ENCODE data around the gene ID4. TPM values are rescaled to one million over a fixed set of nuclear protein-coding genes. Genes with fewer than 3 reads are reported as not detected.

Gene ID4
- total RNA-seq, 4 donors from 2014 or later = 5.7 to 54.7 (median 9.7) TPM

DNA sequence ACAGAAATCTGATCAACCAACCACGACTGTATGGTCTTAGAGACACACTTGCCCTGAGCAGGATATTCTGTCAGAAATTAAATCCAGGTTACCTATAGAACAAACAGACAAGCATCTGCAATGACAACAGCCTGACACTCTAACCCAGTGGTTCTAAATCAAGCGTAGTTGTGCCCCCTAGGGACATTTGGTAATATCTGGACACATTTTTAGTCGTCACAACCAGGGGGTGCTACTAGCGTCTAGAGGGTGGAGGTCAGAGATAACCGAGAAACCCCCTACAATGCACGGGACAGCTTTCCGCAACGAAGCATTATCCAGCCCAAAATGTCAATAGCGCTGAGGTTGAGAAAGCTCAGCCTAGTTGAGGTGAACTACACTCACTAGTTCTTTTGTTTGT is 32.3 kb downstream of the ID4 start:
- H3K4me3 ChIP-seq = no peak overlapping the region
- TF ChIP-seq POLR2AphosphoS5 (IDR thresholded peaks at IDR 0.05) (no peak), EP300 (IDR thresholded peaks at IDR 0.05; ENCODE audit: low read depth) (no peak), POLR2A (IDR thresholded peaks at IDR 0.05) (no peak)
- TF ChIP-seq, protein P1, sequence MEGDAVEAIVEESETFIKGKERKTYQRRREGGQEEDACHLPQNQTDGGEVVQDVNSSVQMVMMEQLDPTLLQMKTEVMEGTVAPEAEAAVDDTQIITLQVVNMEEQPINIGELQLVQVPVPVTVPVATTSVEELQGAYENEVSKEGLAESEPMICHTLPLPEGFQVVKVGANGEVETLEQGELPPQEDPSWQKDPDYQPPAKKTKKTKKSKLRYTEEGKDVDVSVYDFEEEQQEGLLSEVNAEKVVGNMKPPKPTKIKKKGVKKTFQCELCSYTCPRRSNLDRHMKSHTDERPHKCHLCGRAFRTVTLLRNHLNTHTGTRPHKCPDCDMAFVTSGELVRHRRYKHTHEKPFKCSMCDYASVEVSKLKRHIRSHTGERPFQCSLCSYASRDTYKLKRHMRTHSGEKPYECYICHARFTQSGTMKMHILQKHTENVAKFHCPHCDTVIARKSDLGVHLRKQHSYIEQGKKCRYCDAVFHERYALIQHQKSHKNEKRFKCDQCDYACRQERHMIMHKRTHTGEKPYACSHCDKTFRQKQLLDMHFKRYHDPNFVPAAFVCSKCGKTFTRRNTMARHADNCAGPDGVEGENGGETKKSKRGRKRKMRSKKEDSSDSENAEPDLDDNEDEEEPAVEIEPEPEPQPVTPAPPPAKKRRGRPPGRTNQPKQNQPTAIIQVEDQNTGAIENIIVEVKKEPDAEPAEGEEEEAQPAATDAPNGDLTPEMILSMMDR (IDR thresholded peaks at IDR 0.05) = no peak
- intact Hi-C loops (cut with DNase I; ENCODE audit: low total_unique reads) (no loop called here), in situ Hi-C loops (cut with MboI; ENCODE audit: low pct_ligation_motif_present in 1 of 4, low pct_unique_long_range_greater_than_20kb in 1 of 4, low sequenced_read_pairs in 3 of 4) (loop anchor here in 3 of 4 donors (25.0 kb wide), 2 partner anchors 857 to 882 kb away; no protein-coding TSS in a partner anchor)
- no peak for DNase-seq
- H3K27ac ChIP-seq = no peak overlapping the region
- H3K4me1 ChIP-seq = no peaks in the 10 kb centered on the region
- no peaks in the 10 kb centered on the region for H3K9me3 ChIP-seq
- no peaks in the 10 kb centered on the region for H3K27me3 ChIP-seq
- WGBS, 2 donors (ENCODE audit: low coverage in 1 of 2) = 83 to 86% methylated on average over 1 to 9 of the region's 9 CpGs
- H3K36me3 ChIP-seq = no peaks in the 10 kb centered on the region

DNA sequence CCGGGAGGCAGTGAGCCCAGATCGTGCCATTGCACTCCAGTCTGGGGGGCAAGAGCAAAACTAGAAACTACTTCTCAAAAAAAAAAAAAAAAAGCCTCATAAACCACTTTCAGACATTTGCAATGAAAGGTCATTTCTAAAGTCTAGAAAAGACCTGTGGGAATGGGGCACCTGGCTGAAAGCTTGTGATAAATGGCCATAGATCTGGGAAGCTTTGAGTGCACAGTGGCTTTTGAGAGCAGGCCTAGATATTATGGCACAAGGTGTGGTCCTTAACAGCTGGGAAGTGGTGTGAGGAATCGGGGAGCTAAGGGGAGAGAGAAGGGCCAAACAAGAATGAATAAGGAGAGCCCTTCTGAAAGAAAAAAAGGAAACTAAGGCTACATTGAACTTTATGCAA is 33.2 kb downstream of the ID4 start:
- Histone ChIP-seq H3K27ac (no peak overlapping the region), H3K27me3 (no peaks in the 10 kb centered on the region), H3K4me3 (no peak overlapping the region), H3K4me1 (no peaks in the 10 kb centered on the region), H3K36me3 (no peaks in the 10 kb centered on the region), H3K9me3 (no peaks in the 10 kb centered on the region)
- intact Hi-C loops (cut with DNase I; ENCODE audit: low total_unique reads) (no loop called here), in situ Hi-C loops (cut with MboI; ENCODE audit: low pct_ligation_motif_present in 1 of 4, low pct_unique_long_range_greater_than_20kb in 1 of 4, low sequenced_read_pairs in 3 of 4) (loop anchor here in 3 of 4 donors (25.0 kb wide), 2 partner anchors 858 to 883 kb away; no protein-coding TSS in a partner anchor)
- DNase-seq = no peak
- TF ChIP-seq EP300 (IDR thresholded peaks at IDR 0.05; ENCODE audit: low read depth) (no peak), POLR2AphosphoS5 (IDR thresholded peaks at IDR 0.05) (no peak), POLR2A (IDR thresholded peaks at IDR 0.05) (no peak)
- TF ChIP-seq, protein P1 (IDR thresholded peaks at IDR 0.05) = no peak
- WGBS, 2 donors (ENCODE audit: low coverage in 1 of 2) = 83 to 88% methylated on average over 3 of the region's 3 CpGs

DNA sequence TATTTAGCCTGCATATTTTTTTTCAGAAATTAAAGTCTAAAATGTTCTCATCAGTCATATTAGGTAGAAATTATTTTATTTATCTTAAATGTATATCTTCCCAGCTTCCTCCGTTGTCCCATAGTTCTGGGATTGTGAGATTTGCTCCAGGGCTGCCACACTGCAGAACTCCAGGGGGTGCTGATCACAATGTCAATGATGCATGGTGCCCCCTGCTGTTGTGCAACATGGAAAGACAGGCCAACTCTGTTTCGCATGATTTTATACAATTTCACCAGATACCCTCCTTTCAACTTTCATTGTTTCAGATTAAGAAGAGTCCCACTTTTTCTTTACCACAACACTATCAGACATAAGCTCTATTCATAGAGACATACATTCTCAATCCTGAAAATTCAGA is 35.9 kb downstream of the ID4 start:
- no peak for DNase-seq
- 78% methylated on average over 2 of the region's 2 CpGs; no CpG with 5 or more reads in 1 of the 2 donors for WGBS, 2 donors (ENCODE audit: low coverage in 1 of 2)
- Histone ChIP-seq H3K4me3 (no peak overlapping the region), H3K36me3 (no peaks in the 10 kb centered on the region), H3K27ac (no peak overlapping the region), H3K9me3 (no peaks in the 10 kb centered on the region), H3K4me1 (no peaks in the 10 kb centered on the region), H3K27me3 (no peaks in the 10 kb centered on the region)
- intact Hi-C loops (cut with DNase I; ENCODE audit: low total_unique reads) = no loop called here
- TF ChIP-seq, protein P1 (IDR thresholded peaks at IDR 0.05) = no peak
- TF ChIP-seq EP300 (IDR thresholded peaks at IDR 0.05; ENCODE audit: low read depth) = no peak
- no peak for TF ChIP-seq POLR2A (IDR thresholded peaks at IDR 0.05)
- TF ChIP-seq POLR2AphosphoS5 (IDR thresholded peaks at IDR 0.05) = no peak
- in situ Hi-C loops (cut with MboI; ENCODE audit: low pct_ligation_motif_present in 1 of 4, low pct_unique_long_range_greater_than_20kb in 1 of 4, low sequenced_read_pairs in 3 of 4) = loop anchor here in 3 of 4 donors (25.0 kb wide), 2 partner anchors 861 to 886 kb away; no protein-coding TSS in a partner anchor

DNA sequence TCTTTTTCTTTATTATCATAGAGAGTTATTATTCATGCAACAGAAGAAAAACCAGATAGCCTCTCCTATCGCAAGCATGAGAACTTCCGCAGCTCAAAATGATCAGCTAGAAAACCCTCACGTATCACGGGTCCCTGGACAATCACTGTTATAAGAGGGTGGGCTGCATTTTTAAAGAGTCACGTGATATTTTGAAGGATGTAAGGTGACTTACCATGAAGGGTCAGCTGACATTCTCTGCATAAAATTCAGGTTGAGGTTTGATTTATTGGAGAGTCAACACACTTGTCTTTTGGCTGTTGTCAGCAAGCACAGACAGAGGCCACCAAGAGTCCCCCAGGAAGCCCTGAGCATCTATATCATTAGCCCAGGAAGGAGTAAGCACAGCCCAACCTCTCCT is 39.5 kb downstream of the ID4 start:
- Histone ChIP-seq H3K27ac (no peak overlapping the region), H3K4me3 (no peak overlapping the region), H3K4me1 (no peaks in the 10 kb centered on the region), H3K27me3 (no peaks in the 10 kb centered on the region), H3K36me3 (no peaks in the 10 kb centered on the region), H3K9me3 (no peaks in the 10 kb centered on the region)
- TF ChIP-seq POLR2AphosphoS5 (IDR thresholded peaks at IDR 0.05) (no peak), EP300 (IDR thresholded peaks at IDR 0.05; ENCODE audit: low read depth) (no peak), POLR2A (IDR thresholded peaks at IDR 0.05) (no peak)
- TF ChIP-seq, protein P1 (IDR thresholded peaks at IDR 0.05) = no peak
- 86 to 90% methylated on average over 5 of the region's 5 CpGs for WGBS, 2 donors (ENCODE audit: low coverage in 1 of 2)
- intact Hi-C loops (cut with DNase I; ENCODE audit: low total_unique reads) (no loop called here), in situ Hi-C loops (cut with MboI; ENCODE audit: low pct_ligation_motif_present in 1 of 4, low pct_unique_long_range_greater_than_20kb in 1 of 4, low sequenced_read_pairs in 3 of 4) (no loop called here)
- no peak for DNase-seq
